AG04449 (cell line): ENCODE measurements around the gene TP53BP1.

ENCODE experiments used
- CTCF ChIA-PET: fragments of 350-600 bp; formaldehyde crosslinking; extraction: SDS; loops from one replicate; lab custom pipeline; 2021; ENCODE audit warnings: antibody characterized with exemption; lab: Yijun Ruan, JAX
- POLR2A ChIA-PET: fragments of 400-600, 350-600 bp; formaldehyde crosslinking; extraction: SDS; loops from one replicate; lab custom pipeline; 2020; ENCODE audit warnings: antibody characterized with exemption, inconsistent platforms; lab: Yijun Ruan, JAX
- DNase-seq: peaks from one replicate; pipeline ENCODE4 v3.0.0-alpha.2; 2010; ENCODE audit warnings: low read depth, low spot score
- H3K4me3 ChIP-seq: 2 replicates; pipeline ENCODE4 v1.5.1; 2011; ENCODE audit warnings: low read depth, mild to moderate bottlenecking, control low read depth, low read length
- TF ChIP-seq, protein P1 (sequence below): IDR thresholded peaks from one replicate; pipeline ENCODE4 v1.5.1; 2011; ENCODE audit warnings: mild to moderate bottlenecking, moderate library complexity, low read length, control low read depth, inconsistent platforms; ENCODE audit not compliant: insufficient read depth; ENCODE audit errors: missing control alignments

The TP53BP1 gene

DNA sequence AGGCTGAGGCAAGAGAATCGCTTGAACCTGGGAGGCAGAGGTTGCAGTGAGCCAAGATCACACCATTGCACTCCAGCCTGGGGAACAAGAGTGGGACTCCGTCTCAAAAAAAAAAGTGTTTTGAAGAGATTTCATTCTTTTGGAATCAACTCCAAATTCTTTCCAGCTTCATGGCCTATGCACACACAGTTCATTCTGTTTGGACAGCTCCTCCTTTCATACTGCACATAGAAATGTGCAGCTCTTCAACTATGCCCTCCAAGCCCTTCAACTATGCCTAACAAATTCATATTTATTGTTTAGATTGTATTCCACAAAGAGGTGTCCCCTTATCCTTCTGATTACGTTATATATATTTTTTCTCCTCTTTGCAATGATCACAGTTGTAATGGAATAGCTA is 4.2 kb downstream of the TP53BP1 start:
- ChIA-PET CTCF (interaction anchor here (1.0 to 1.3 kb wide), 2 partner anchors 13 to 22 kb away, joined by 3 to 4 read pairs; no protein-coding TSS in a partner anchor), POLR2A (no interaction called here)
- no peak overlapping the region for H3K4me3 ChIP-seq
- TF ChIP-seq, protein P1, sequence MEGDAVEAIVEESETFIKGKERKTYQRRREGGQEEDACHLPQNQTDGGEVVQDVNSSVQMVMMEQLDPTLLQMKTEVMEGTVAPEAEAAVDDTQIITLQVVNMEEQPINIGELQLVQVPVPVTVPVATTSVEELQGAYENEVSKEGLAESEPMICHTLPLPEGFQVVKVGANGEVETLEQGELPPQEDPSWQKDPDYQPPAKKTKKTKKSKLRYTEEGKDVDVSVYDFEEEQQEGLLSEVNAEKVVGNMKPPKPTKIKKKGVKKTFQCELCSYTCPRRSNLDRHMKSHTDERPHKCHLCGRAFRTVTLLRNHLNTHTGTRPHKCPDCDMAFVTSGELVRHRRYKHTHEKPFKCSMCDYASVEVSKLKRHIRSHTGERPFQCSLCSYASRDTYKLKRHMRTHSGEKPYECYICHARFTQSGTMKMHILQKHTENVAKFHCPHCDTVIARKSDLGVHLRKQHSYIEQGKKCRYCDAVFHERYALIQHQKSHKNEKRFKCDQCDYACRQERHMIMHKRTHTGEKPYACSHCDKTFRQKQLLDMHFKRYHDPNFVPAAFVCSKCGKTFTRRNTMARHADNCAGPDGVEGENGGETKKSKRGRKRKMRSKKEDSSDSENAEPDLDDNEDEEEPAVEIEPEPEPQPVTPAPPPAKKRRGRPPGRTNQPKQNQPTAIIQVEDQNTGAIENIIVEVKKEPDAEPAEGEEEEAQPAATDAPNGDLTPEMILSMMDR = no peak
- DNase-seq = no peak

DNA sequence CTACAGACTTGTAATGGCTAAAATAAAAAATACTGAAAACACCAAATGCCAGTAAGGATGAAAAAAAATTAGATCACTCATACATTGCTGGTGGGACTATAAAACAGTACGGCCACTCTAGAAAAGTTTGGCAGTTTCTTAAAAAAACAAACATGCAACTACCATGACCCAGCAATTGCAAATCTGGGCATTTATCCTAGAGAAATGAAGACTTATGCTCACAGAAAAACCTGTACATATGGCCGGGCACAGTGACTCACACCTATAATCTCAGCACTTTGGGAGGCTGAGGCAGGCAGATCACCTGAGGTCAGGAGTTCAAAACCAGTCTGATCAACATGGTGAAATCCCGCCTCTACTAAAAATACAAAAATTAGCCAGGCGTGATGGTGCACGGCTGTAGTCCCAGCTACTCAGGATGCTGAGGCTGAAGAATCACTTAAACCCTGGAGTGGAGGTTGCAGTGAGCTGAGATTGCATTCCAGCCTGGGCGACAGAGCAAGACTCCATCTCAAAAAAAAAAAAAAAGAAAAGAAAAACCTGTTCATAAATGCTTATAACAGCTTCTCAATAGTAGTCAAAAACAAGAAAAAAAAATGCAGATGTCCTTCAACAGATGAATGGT is 5.6 kb downstream of the TP53BP1 start:
- ChIA-PET POLR2A (no interaction called here), CTCF (interaction anchor here (1.0 kb wide), 1 partner anchor 11 kb away, joined by 3 read pairs; no protein-coding TSS in a partner anchor)
- DNase-seq = no peak
- TF ChIP-seq, protein P1 = no peak
- no peak overlapping the region for H3K4me3 ChIP-seq

DNA sequence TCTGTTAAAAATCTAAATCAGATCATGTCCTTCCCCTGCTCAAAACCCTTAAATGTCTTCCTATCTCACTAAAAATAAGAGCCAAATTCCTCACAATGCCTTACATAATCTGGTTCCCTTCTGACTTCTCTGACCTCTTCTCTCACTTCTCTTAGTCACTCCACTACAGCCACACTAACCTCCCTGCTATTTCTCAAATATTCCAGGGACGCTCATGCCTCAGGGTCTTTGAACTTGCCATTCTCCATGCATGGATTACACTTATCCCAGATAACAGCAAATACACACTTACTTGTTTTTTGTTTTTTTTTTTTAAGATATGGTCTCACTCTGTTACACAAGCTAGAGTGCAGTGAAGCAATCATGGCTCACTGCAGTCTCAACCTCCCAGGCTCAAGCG is 8.5 kb downstream of the TP53BP1 start:
- POLR2A ChIA-PET = no interaction called here
- CTCF ChIA-PET = interaction anchor here (2.9 kb wide), 1 partner anchor 30 kb away, joined by 16 read pairs; no protein-coding TSS in a partner anchor
- no peak for DNase-seq
- TF ChIP-seq, protein P1 = no peak
- no peak overlapping the region for H3K4me3 ChIP-seq

DNA sequence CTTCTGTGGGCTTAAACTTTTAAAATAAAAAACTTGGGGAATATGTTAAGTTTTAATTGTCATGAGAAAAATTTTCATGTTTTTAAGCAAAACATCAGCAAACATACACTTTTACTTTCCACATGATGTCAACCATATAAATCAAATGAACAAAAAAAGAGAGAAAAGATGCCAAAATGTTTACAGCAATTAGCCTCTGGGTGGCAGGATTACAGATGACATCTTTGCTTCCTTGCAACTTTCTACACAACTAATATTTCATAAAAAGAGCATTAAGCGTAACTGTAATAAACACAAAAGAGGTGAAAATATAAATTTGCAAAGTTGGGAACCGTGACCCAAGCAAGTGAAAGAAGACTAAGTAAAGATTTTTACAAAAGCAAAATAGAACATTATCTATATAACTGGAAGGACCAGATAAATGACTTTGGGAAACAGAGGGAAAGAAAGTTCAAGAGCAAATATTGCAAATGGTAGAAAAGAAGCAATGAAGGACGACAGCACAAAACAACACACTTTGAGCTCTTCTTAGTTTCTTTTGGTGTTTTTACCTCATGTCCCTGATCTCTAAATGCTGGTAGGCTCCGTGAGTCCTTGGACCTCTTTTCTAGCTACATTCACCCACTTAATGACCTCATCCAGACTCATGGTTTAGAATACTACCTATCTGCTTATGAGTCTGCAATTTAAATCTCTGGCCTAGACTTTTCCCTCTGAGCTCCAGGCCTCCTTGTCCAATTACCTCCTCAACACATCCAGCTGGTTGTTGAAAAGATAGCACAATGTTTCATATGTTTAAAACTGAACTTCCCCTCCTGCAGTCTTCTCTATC is 9.4 kb downstream of the TP53BP1 start:
- H3K4me3 ChIP-seq = no peak overlapping the region
- ChIA-PET CTCF (interaction anchor here (0.6 to 2.9 kb wide), 4 partner anchors 13 to 31 kb away, joined by 3 to 16 read pairs (median 3); no protein-coding TSS in a partner anchor), POLR2A (no interaction called here)
- no peak for DNase-seq
- TF ChIP-seq, protein P1 = peak; percentile 33

DNA sequence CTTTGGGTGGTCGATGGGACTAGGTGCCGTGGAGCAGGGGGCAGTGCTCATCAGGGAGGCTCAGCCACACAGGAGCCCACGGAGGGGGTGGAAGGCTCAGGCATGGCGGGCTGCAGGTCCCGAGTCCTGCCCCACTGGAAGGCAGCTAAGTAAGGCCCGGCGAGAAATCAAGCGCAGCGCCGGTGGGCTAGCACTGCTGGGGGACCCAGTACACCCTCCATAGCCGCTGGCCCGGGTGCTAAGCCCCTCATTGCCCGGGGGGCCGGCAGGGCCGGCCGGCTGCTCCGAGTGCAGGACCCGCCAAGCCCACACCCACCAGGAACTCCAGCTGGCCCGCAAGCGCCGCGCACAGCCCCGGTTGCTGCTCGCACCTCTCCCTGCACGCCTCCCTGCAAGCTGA is 19.1 kb downstream of the TP53BP1 start:
- no peak overlapping the region for H3K4me3 ChIP-seq
- POLR2A ChIA-PET = no interaction called here
- TF ChIP-seq, protein P1 = no peak
- CTCF ChIA-PET = no interaction called here
- no peak for DNase-seq

DNA sequence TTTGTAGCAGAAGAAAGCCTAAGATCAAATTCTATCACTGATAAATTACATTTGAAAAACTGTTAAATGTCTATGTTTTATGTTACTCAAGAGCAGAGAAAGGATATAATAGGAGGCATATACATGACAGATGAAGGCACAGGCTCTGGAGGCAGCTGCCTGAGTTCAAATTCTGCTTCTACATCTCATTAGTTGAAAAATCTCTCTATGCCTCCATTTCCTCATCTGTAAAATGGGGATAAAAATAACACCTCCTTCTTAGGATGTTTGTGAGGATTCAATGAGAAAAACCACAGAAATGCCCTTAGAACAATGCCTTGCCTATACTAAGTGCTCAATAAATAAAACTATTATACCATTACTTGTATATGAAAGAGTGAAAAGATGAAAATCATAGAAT is 21.0 kb downstream of the TP53BP1 start:
- no peak for DNase-seq
- no peak overlapping the region for H3K4me3 ChIP-seq
- POLR2A ChIA-PET = no interaction called here
- TF ChIP-seq, protein P1 = no peak
- CTCF ChIA-PET = no interaction called here
